ENCODE data around the gene GSTO1. TPM values are rescaled to one million over a fixed set of nuclear protein-coding genes. Genes with fewer than 3 reads are reported as not detected.
A peak's percentile ranks its signal among the peaks of the same experiment; 100 is the strongest.

GSTO1 gene
- total RNA-seq, 1 experiment from 2014 or later: 134 TPM

DNA sequence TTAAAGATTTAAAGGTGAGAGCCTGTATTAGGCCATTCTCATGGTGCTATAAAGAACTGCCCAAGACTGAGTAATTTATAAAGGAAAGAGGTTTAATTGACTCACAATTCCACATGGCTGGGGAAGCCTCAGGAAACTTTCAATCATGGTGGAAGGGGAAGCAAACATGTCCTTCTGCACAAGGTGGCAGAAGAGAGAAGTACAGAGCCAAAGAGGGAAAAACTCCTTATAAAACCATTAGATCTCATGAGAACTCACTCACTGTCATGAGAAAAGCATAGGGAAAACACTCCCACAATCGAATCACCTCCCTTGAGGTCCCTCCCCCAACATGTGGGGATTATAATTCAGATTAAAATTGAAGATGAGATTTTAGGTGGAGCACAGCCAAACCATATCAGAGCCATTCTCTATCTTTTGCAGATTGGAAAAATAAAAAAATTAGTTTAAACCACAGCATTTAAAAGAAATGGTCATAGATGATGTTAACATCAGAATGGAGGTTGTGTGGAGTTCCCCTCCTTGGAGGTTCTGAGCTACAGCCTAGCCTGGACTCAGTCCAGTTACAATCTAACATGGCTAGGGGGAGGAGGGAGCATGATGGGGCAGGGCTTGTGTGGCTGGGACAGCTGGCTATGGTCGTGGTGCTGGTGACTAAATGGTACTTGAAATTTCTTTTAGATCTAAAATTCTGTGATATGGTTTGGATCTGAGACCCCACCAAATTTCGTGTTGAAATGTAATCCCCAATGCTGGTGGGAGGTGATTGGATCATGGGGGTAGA lies 47.4 kb downstream of the GSTO1 start:
- DNase-seq (ENCODE audit: low read depth, low spot score) (no peak), ATAC-seq (no peak)
- no TSS peak for BruUV-seq (replicated peaks)
- ChIA-PET POLR2A (no interaction called here), CTCF (no interaction called here)
- in situ Hi-C loops (cut with HindIII; ENCODE audit: low pct_unique_long_range_greater_than_20kb, low sequenced_read_pairs): no loop called here
- H3K27ac ChIP-seq (ENCODE audit: low read length): no peak overlapping the region
- no peak overlapping the region for H3K4me3 ChIP-seq (ENCODE audit: low read depth in 2 of 2, low read length in 2 of 2)
- no peaks in the 10 kb centered on the region for H3K27me3 ChIP-seq (ENCODE audit: control insufficient read depth, insufficient read depth, low read length)
- no peaks in the 10 kb centered on the region for H3K36me3 ChIP-seq (ENCODE audit: control insufficient read depth, insufficient read depth, low read length)
- no peaks in the 10 kb centered on the region for H3K9me3 ChIP-seq (ENCODE audit: control insufficient read depth, insufficient read depth, low read depth, low read length)
- H3K4me1 ChIP-seq (ENCODE audit: control insufficient read depth, insufficient read depth, low read length): peaks cover 21% of the 10 kb centered on the region
- TF ChIP-seq SIN3A (IDR thresholded peaks at IDR 0.05; ENCODE audit: borderline replicate concordance, insufficient read depth, low read depth, low read length): no peak
- TF ChIP-seq, protein P1, sequence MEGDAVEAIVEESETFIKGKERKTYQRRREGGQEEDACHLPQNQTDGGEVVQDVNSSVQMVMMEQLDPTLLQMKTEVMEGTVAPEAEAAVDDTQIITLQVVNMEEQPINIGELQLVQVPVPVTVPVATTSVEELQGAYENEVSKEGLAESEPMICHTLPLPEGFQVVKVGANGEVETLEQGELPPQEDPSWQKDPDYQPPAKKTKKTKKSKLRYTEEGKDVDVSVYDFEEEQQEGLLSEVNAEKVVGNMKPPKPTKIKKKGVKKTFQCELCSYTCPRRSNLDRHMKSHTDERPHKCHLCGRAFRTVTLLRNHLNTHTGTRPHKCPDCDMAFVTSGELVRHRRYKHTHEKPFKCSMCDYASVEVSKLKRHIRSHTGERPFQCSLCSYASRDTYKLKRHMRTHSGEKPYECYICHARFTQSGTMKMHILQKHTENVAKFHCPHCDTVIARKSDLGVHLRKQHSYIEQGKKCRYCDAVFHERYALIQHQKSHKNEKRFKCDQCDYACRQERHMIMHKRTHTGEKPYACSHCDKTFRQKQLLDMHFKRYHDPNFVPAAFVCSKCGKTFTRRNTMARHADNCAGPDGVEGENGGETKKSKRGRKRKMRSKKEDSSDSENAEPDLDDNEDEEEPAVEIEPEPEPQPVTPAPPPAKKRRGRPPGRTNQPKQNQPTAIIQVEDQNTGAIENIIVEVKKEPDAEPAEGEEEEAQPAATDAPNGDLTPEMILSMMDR (IDR thresholded peaks at IDR 0.05): peak; percentile 13; the same call in 1 of the 2 replicates
- intact Hi-C loops (cut with micrococcal nuclease; ENCODE audit: unreplicated experiment): no loop called here

DNA sequence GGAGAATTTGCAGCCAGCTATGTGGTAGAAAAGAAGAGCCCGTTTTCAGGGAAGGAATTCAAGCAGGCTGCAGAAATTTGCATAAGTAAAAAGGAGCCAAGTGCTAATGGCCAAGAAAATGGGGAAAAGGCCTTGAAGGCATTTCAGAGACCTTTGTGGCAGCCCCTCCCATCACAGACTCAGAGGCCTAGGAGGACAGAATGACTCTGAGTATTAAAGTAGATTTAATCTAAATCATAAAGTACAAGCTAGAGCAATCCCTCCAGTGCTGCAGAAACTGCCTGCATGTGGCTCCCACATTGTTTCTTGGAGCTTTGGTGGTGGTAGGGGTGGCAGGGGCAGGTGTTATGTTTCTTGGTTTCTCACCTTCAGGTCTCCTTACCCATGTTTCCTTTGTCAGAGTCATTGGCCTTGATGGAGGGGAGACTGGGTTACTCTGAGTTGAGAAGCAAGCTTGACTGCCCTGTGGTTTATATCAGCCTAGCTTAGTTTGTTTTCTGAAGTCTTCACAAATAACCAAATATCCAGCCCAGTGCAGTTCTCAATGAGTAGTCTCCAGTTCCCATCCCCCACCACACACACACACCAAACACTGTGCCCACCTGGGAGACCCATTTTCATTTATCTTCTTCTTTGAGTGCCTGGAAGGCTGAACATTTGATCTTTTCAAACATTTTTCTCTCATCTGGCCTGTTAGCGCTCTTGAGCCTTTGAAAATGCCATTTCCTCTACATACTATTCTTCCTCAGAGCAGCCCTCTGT lies 49.1 kb downstream of the GSTO1 start:
- peaks cover 26% of the 10 kb centered on the region for H3K4me1 ChIP-seq (ENCODE audit: control insufficient read depth, insufficient read depth, low read length)
- ATAC-seq (no peak), DNase-seq (ENCODE audit: low read depth, low spot score) (no peak)
- TF ChIP-seq, protein P2, sequence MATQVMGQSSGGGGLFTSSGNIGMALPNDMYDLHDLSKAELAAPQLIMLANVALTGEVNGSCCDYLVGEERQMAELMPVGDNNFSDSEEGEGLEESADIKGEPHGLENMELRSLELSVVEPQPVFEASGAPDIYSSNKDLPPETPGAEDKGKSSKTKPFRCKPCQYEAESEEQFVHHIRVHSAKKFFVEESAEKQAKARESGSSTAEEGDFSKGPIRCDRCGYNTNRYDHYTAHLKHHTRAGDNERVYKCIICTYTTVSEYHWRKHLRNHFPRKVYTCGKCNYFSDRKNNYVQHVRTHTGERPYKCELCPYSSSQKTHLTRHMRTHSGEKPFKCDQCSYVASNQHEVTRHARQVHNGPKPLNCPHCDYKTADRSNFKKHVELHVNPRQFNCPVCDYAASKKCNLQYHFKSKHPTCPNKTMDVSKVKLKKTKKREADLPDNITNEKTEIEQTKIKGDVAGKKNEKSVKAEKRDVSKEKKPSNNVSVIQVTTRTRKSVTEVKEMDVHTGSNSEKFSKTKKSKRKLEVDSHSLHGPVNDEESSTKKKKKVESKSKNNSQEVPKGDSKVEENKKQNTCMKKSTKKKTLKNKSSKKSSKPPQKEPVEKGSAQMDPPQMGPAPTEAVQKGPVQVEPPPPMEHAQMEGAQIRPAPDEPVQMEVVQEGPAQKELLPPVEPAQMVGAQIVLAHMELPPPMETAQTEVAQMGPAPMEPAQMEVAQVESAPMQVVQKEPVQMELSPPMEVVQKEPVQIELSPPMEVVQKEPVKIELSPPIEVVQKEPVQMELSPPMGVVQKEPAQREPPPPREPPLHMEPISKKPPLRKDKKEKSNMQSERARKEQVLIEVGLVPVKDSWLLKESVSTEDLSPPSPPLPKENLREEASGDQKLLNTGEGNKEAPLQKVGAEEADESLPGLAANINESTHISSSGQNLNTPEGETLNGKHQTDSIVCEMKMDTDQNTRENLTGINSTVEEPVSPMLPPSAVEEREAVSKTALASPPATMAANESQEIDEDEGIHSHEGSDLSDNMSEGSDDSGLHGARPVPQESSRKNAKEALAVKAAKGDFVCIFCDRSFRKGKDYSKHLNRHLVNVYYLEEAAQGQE (IDR thresholded peaks at IDR 0.05; ENCODE audit: insufficient read depth in 1 of 2, low read depth in 2 of 2, low read length in 1 of 2): no peak
- no peak for TF ChIP-seq POLR2AphosphoS5 (IDR thresholded peaks at IDR 0.05; ENCODE audit: low read depth, low read length)
- no peaks in the 10 kb centered on the region for H3K9me3 ChIP-seq (ENCODE audit: control insufficient read depth, insufficient read depth, low read depth, low read length)
- no TSS peak for BruUV-seq (replicated peaks)
- no peak overlapping the region for H3K27ac ChIP-seq (ENCODE audit: low read length)
- ChIA-PET CTCF (no interaction called here), POLR2A (interaction anchor here (0.6 kb wide), 1 partner anchor 146 kb away, joined by 6 read pairs; no protein-coding TSS in a partner anchor)
- H3K36me3 ChIP-seq (ENCODE audit: control insufficient read depth, insufficient read depth, low read length): no peaks in the 10 kb centered on the region
- no peak overlapping the region for H3K4me3 ChIP-seq (ENCODE audit: low read depth in 2 of 2, low read length in 2 of 2)
- in situ Hi-C loops (cut with HindIII; ENCODE audit: low pct_unique_long_range_greater_than_20kb, low sequenced_read_pairs): no loop called here
- no peaks in the 10 kb centered on the region for H3K27me3 ChIP-seq (ENCODE audit: control insufficient read depth, insufficient read depth, low read length)
- intact Hi-C loops (cut with micrococcal nuclease; ENCODE audit: unreplicated experiment): no loop called here

DNA sequence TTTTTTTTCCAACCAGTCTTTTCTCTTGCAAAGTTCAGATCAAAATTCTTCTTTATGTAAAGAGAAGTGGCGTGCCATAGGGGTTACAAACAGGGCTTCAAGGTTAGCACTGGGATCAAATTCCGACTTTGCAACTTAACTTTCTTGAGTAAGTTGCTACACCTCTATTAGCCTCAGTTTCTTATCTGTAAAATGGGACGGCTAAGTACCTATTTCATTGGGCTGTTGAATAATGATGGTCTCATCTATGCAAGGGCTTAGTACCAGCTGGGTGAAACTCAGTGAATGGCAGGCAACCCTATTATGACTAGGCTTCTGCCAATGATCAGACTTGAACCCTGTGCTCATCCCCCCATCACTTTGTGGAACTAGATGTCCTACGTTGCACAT lies 49.7 kb downstream of the GSTO1 start:
- Histone ChIP-seq H3K27ac (ENCODE audit: low read length) (no peak overlapping the region), H3K36me3 (ENCODE audit: control insufficient read depth, insufficient read depth, low read length) (no peaks in the 10 kb centered on the region), H3K27me3 (ENCODE audit: control insufficient read depth, insufficient read depth, low read length) (no peaks in the 10 kb centered on the region), H3K9me3 (ENCODE audit: control insufficient read depth, insufficient read depth, low read depth, low read length) (no peaks in the 10 kb centered on the region), H3K4me1 (ENCODE audit: control insufficient read depth, insufficient read depth, low read length) (peaks cover 28% of the 10 kb centered on the region), H3K4me3 (ENCODE audit: low read depth in 2 of 2, low read length in 2 of 2) (no peak overlapping the region)
- no TSS peak for BruUV-seq (replicated peaks)
- in situ Hi-C loops (cut with HindIII; ENCODE audit: low pct_unique_long_range_greater_than_20kb, low sequenced_read_pairs): no loop called here
- CTCF ChIA-PET: no interaction called here
- ATAC-seq (no peak), DNase-seq (ENCODE audit: low read depth, low spot score) (no peak)
- POLR2A ChIA-PET: no interaction called here
- TF ChIP-seq, protein P1 (IDR thresholded peaks at IDR 0.05): no peak
- no peak for TF ChIP-seq SIN3A (IDR thresholded peaks at IDR 0.05; ENCODE audit: borderline replicate concordance, insufficient read depth, low read depth, low read length)
- TF ChIP-seq POLR2AphosphoS5 (IDR thresholded peaks at IDR 0.05; ENCODE audit: low read depth, low read length): no peak
- TF ChIP-seq TCF7L2 (IDR thresholded peaks at IDR 0.05; ENCODE audit: low read depth, low read length): no peak
- TF ChIP-seq, protein P2 (IDR thresholded peaks at IDR 0.05; ENCODE audit: insufficient read depth in 1 of 2, low read depth in 2 of 2, low read length in 1 of 2): no peak
- intact Hi-C loops (cut with micrococcal nuclease; ENCODE audit: unreplicated experiment): no loop called here

Measured in Panc1 (cell line).